Measurements from ENCODE around the gene BARD1. TPM values are rescaled to one million over a fixed set of nuclear protein-coding genes. Genes with fewer than 3 reads are reported as not detected.
"Not testable (repeated sequence)": the region's sequence is repeated elsewhere in the genome, so short reads cannot be mapped to it uniquely, and the experiment has no call there.

Gene BARD1
- total RNA-seq, 2 donors from 2014 or later: 8.4 to 12.0 TPM

DNA sequence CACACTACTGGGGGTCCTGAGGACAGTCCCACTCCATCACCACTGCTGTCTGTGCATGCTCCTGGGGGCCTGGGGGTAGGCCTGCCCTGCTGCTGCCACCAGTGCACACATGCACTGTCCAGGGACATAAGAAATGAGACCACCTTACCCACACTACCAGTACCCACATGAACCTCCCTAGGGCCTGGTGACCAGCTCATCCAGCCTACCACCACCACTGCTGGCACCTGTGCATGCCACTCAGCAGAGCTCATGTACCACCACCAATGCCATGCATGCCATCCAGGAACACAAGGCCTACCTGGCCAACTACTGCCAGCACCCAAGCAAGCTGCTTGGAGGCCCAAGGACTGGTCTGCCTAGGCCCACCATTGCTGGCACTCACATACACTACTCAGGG, 112.8 kb downstream of the BARD1 start:
- Histone ChIP-seq H3K9me3 (no peaks in the 10 kb centered on the region), H3K27ac (no peak overlapping the region), H3K4me1 (replicated peaks) (no peaks in the 10 kb centered on the region), H3K36me3 (no peaks in the 10 kb centered on the region), H3K27me3 (replicated peaks; ENCODE audit: insufficient read depth) (no peaks in the 10 kb centered on the region), H3K4me3 (no peak overlapping the region)
- intact Hi-C loops (cut with DNase I): no loop called here
- no peak for DNase-seq (ENCODE audit: low spot score)
- no peak for TF ChIP-seq POLR2AphosphoS5 (IDR thresholded peaks at IDR 0.05)
- TF ChIP-seq, protein P1, sequence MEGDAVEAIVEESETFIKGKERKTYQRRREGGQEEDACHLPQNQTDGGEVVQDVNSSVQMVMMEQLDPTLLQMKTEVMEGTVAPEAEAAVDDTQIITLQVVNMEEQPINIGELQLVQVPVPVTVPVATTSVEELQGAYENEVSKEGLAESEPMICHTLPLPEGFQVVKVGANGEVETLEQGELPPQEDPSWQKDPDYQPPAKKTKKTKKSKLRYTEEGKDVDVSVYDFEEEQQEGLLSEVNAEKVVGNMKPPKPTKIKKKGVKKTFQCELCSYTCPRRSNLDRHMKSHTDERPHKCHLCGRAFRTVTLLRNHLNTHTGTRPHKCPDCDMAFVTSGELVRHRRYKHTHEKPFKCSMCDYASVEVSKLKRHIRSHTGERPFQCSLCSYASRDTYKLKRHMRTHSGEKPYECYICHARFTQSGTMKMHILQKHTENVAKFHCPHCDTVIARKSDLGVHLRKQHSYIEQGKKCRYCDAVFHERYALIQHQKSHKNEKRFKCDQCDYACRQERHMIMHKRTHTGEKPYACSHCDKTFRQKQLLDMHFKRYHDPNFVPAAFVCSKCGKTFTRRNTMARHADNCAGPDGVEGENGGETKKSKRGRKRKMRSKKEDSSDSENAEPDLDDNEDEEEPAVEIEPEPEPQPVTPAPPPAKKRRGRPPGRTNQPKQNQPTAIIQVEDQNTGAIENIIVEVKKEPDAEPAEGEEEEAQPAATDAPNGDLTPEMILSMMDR (IDR thresholded peaks at IDR 0.05): no peak
- TF ChIP-seq POLR2A (IDR thresholded peaks at IDR 0.05): no peak

- Histone ChIP-seq H3K27ac (no peak overlapping the region), H3K4me1 (replicated peaks) (no peaks in the 10 kb centered on the region), H3K36me3 (no peaks in the 10 kb centered on the region), H3K4me3 (no peak overlapping the region), H3K27me3 (replicated peaks; ENCODE audit: insufficient read depth) (no peaks in the 10 kb centered on the region), H3K9me3 (no peaks in the 10 kb centered on the region)
- intact Hi-C loops (cut with DNase I): no loop called here
- WGBS: 86% methylated on average over 1 of the region's 1 CpG
- no peak for TF ChIP-seq POLR2AphosphoS5 (IDR thresholded peaks at IDR 0.05)
- no peak for TF ChIP-seq POLR2A (IDR thresholded peaks at IDR 0.05)
- TF ChIP-seq, protein P1 (IDR thresholded peaks at IDR 0.05): no peak
- DNase-seq (ENCODE audit: low spot score): no peak
These were observed 113.7 kb downstream of the BARD1 start for GRCh38 chr2:214695789-214696188.

DNA sequence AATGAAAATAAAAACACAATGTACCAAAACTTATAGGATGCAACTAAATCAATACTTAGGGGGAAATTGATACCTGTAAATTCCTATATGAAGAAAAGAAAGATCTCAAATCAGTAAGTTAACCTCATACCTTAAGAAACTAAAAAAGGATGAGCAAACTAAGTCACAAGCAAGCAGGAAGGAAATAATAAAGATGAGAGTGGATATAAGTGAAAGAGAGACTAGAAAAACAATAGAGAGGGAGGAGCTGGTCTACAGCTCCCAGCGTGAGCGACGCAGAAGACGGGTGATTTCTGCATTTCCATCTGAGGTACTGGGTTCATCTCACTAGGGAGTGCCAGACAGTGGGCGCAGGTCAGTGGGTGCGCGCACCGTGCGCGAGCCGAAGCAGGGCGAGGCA, 125.9 kb downstream of the BARD1 start:
- H3K4me1 ChIP-seq (replicated peaks); H3K9me3 ChIP-seq; H3K4me3 ChIP-seq; H3K36me3 ChIP-seq; intact Hi-C loops (cut with DNase I); H3K27ac ChIP-seq; H3K27me3 ChIP-seq (replicated peaks; ENCODE audit: insufficient read depth); DNase-seq (ENCODE audit: low spot score): not testable (repeated sequence)
- 8% methylated on average over 7 of the region's 12 CpGs for WGBS

DNA sequence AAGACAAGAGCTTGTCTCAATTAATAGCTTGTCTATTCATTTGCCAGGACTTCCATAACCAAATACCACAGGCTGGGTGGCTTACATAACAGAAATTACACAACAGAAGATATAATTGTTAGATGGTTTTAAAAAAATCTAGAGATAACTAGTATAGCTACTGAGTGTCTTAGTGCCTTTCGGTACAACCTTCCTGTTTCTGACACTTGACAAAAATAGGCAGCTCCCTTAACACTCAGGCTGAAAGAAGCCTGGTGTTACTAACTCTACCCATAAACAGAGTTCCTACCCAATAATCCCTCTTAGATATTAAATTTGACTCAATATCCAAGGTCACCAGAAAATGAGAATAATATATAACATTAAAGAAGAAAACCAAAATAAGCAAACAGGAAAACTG, 129.7 kb downstream of the BARD1 start:
- Histone ChIP-seq H3K27me3 (replicated peaks; ENCODE audit: insufficient read depth) (no peaks in the 10 kb centered on the region), H3K9me3 (no peaks in the 10 kb centered on the region), H3K36me3 (no peaks in the 10 kb centered on the region), H3K4me1 (replicated peaks) (no peaks in the 10 kb centered on the region), H3K27ac (no peak overlapping the region), H3K4me3 (no peak overlapping the region)
- intact Hi-C loops (cut with DNase I): no loop called here
- DNase-seq (ENCODE audit: low spot score): no peak
- TF ChIP-seq POLR2AphosphoS5 (IDR thresholded peaks at IDR 0.05) (no peak), POLR2A (IDR thresholded peaks at IDR 0.05) (no peak)
- TF ChIP-seq, protein P1 (IDR thresholded peaks at IDR 0.05): no peak
- WGBS: 94% methylated on average over 1 of the region's 1 CpG

DNA sequence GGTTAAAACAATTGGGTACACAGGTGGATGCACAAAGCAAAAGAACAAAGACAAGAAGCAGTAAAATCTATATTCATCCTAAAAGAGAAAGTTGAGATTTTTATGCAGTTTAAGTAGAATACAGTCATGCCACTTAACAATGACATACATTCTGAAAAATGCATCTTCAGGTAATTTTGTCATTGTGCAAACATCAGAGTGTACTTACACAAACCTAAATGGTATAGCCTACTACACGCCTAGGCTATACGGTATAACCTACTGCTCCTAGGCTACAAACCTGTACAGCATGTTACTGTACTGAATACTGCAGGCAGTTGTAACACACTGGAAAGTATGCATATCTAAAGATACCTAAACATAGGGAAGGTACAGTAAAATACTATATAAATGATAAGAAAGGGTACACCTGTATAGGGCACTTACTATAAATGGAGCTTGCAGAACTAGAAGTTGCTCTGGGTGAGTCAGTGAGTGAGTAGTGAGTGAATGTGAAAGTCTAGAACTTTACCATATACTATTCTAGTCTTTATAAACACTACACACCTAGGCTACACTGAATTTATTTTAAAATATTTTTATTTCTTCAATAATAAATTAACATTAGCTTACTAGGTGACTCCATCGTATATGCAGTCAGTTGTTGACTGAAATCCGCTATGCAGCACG, 132.9 kb downstream of the BARD1 start:
- H3K4me3 ChIP-seq: no peak overlapping the region
- no peak for TF ChIP-seq POLR2AphosphoS5 (IDR thresholded peaks at IDR 0.05)
- TF ChIP-seq POLR2A (IDR thresholded peaks at IDR 0.05): no peak
- TF ChIP-seq, protein P1 (IDR thresholded peaks at IDR 0.05): no peak

More for the DNA sequence above, 132.9 kb downstream of the BARD1 start:
- Histone ChIP-seq H3K36me3 (no peaks in the 10 kb centered on the region), H3K9me3 (no peaks in the 10 kb centered on the region), H3K27me3 (replicated peaks; ENCODE audit: insufficient read depth) (no peaks in the 10 kb centered on the region), H3K4me1 (replicated peaks) (no peaks in the 10 kb centered on the region), H3K27ac (no peak overlapping the region)
- intact Hi-C loops (cut with DNase I): no loop called here
- 87% methylated on average over 5 of the region's 5 CpGs for WGBS
- DNase-seq (ENCODE audit: low spot score): no peak

Small RNA genes lying within 50 kb of the gene (small RNA-seq; reads per million reads assigned to genes)
- gene SNORA70I: 0 to 1.6 reads per million in 2 donors
